ENCODE data around the gene CDH15. TPM values are rescaled to one million over a fixed set of nuclear protein-coding genes. Genes with fewer than 3 reads are reported as not detected.

The CDH15 gene
- total RNA-seq, 1 experiment from 2014 or later = not detected

GRCh38 chr16:89210904-89211515, 39.5 kb downstream of the CDH15 start:
- CTCF ChIA-PET = no interaction called here
- no peak overlapping the region for H3K27ac Mint-ChIP-seq (ENCODE audit: unreplicated experiment)
- H3K4me3 Mint-ChIP-seq (ENCODE audit: low read depth, unreplicated experiment) = no peak overlapping the region
- H3K9me3 Mint-ChIP-seq (ENCODE audit: low read depth, unreplicated experiment) = no peaks in the 10 kb centered on the region
- H3K27me3 Mint-ChIP-seq (ENCODE audit: unreplicated experiment) = no peaks in the 10 kb centered on the region
- BruUV-seq (replicated peaks) = no TSS peak
- TF ChIP-seq, protein P1, sequence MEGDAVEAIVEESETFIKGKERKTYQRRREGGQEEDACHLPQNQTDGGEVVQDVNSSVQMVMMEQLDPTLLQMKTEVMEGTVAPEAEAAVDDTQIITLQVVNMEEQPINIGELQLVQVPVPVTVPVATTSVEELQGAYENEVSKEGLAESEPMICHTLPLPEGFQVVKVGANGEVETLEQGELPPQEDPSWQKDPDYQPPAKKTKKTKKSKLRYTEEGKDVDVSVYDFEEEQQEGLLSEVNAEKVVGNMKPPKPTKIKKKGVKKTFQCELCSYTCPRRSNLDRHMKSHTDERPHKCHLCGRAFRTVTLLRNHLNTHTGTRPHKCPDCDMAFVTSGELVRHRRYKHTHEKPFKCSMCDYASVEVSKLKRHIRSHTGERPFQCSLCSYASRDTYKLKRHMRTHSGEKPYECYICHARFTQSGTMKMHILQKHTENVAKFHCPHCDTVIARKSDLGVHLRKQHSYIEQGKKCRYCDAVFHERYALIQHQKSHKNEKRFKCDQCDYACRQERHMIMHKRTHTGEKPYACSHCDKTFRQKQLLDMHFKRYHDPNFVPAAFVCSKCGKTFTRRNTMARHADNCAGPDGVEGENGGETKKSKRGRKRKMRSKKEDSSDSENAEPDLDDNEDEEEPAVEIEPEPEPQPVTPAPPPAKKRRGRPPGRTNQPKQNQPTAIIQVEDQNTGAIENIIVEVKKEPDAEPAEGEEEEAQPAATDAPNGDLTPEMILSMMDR (IDR thresholded peaks at IDR 0.05; ENCODE audit: unreplicated experiment) = no peak
- no peak for DNase-seq
- no peaks in the 10 kb centered on the region for H3K36me3 Mint-ChIP-seq (ENCODE audit: insufficient read depth, unreplicated experiment)
- H3K4me1 Mint-ChIP-seq (ENCODE audit: low read depth, unreplicated experiment) = peaks cover under 1% of the 10 kb centered on the region
- intact Hi-C loops (cut with micrococcal nuclease; ENCODE audit: unreplicated experiment) = no loop called here

- intact Hi-C loops (cut with micrococcal nuclease; ENCODE audit: unreplicated experiment) = loop anchor here (5.0 kb wide), 2 partner anchors 399 to 479 kb away; no protein-coding TSS in a partner anchor
- H3K36me3 Mint-ChIP-seq (ENCODE audit: insufficient read depth, unreplicated experiment) = peaks cover 27% of the 10 kb centered on the region
- peak overlapping the region; percentile 87 for H3K27ac Mint-ChIP-seq (ENCODE audit: unreplicated experiment)
- TF ChIP-seq, protein P1 (IDR thresholded peaks at IDR 0.05; ENCODE audit: unreplicated experiment) = peak; percentile 54
- peak; percentile 82 for DNase-seq
- no peaks in the 10 kb centered on the region for H3K9me3 Mint-ChIP-seq (ENCODE audit: low read depth, unreplicated experiment)
- H3K4me3 Mint-ChIP-seq (ENCODE audit: low read depth, unreplicated experiment) = peak overlapping the region; percentile 98
- CTCF ChIA-PET = interaction anchor here (0.7 to 1.3 kb wide), 6 partner anchors 15 to 479 kb away, joined by 3 to 4 read pairs (median 3); partner anchors contain the start of gene CDH15
- peaks cover 17% of the 10 kb centered on the region for H3K4me1 Mint-ChIP-seq (ENCODE audit: low read depth, unreplicated experiment)
- BruUV-seq (replicated peaks) = no TSS peak
- H3K27me3 Mint-ChIP-seq (ENCODE audit: unreplicated experiment) = no peaks in the 10 kb centered on the region
Measured at GRCh38 chr16:89216315-89217137, 45.0 kb downstream of the CDH15 start.

GRCh38 chr16:89217138-89217387, 45.5 kb downstream of the CDH15 start:
- intact Hi-C loops (cut with micrococcal nuclease; ENCODE audit: unreplicated experiment) = loop anchor here (5.0 kb wide), 2 partner anchors 400 to 480 kb away; no protein-coding TSS in a partner anchor
- BruUV-seq (replicated peaks) = TSS peak; percentile 89
- Mint-ChIP-seq H3K27ac (ENCODE audit: unreplicated experiment) (peak overlapping the region; percentile 87), H3K36me3 (ENCODE audit: insufficient read depth, unreplicated experiment) (peaks cover 30% of the 10 kb centered on the region), H3K4me3 (ENCODE audit: low read depth, unreplicated experiment) (peak overlapping the region; percentile 98), H3K4me1 (ENCODE audit: low read depth, unreplicated experiment) (peaks cover 17% of the 10 kb centered on the region), H3K9me3 (ENCODE audit: low read depth, unreplicated experiment) (no peaks in the 10 kb centered on the region), H3K27me3 (ENCODE audit: unreplicated experiment) (no peaks in the 10 kb centered on the region)
- CTCF ChIA-PET = interaction anchor here (1.0 to 1.3 kb wide), 2 partner anchors 131 to 164 kb away, joined by 3 to 4 read pairs; no protein-coding TSS in a partner anchor
- DNase-seq = no peak
- TF ChIP-seq, protein P1 (IDR thresholded peaks at IDR 0.05; ENCODE audit: unreplicated experiment) = no peak

DNA sequence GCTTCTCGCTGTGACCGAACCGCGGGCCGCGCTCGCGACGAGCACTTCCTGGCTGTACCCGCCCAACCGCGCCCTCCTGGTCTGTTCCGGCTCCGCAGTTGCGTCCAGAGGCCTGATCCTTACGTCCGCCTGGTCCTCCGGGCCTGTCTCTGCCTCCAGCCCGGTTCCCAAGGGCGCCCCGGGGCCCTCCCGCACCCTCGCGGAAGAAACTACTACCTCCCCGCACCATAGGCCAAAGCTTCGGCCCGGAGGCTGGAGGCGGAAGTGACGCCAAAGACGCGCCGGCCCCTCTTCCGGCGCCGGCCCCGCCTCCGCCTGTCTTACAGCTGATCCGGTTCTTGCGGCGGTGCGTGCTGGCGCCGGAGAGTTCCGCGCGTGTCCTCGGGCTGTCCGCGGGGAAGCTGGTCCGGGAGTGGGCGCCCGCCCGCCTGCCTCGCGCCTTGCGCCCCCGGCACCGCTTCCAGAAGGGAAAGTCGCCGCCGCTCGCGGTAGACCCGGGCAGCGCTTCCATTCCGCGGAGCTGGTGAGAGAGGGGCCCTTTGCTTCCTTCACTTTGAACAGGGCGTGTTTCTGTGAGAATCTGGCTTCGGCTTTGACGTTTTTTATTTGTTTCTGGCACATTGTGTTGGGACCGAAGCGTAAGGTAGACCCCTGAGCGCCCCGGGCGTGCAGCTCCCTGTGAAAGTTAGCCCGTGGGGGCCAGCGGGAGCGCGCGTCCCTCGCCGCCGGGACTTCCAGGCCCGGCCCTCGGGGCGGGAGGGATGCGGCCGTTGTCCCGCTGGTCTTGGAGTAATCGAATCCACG, 46.0 kb downstream of the CDH15 start, which contains the start of gene ZNF778:
ZNF778 (plus strand) TSS at position 316 of the 804 bp plus-strand sequence. CDS start 3,425 bp downstream, outside the sequence.
- H3K36me3 Mint-ChIP-seq (ENCODE audit: insufficient read depth, unreplicated experiment) = peaks cover 33% of the 10 kb centered on the region
- peaks cover 17% of the 10 kb centered on the region for H3K4me1 Mint-ChIP-seq (ENCODE audit: low read depth, unreplicated experiment)
- TF ChIP-seq, protein P1 (IDR thresholded peaks at IDR 0.05; ENCODE audit: unreplicated experiment) = no peak
- peak within 1 kb of the TSS; percentile 98 for H3K4me3 Mint-ChIP-seq (ENCODE audit: low read depth, unreplicated experiment)
- no peaks in the 10 kb centered on the region for H3K27me3 Mint-ChIP-seq (ENCODE audit: unreplicated experiment)
- H3K9me3 Mint-ChIP-seq (ENCODE audit: low read depth, unreplicated experiment) = no peaks in the 10 kb centered on the region
- no TSS peak for BruUV-seq (replicated peaks)
- intact Hi-C loops (cut with micrococcal nuclease; ENCODE audit: unreplicated experiment) = loop anchor here (5.0 kb wide), 2 partner anchors 400 to 480 kb away; no protein-coding TSS in a partner anchor
- CTCF ChIA-PET = interaction anchor here (0.6 to 1.3 kb wide), 3 partner anchors 131 to 298 kb away, joined by 3 to 4 read pairs (median 3); no protein-coding TSS in a partner anchor
- peak within 1 kb of the TSS; percentile 87 for H3K27ac Mint-ChIP-seq (ENCODE audit: unreplicated experiment)
- peak; percentile 85 for DNase-seq
